ENCODE results near the gene SDHAF2. TPM values are rescaled to one million over a fixed set of nuclear protein-coding genes. Genes with fewer than 3 reads are reported as not detected.

Gene SDHAF2
- total and polyA plus RNA-seq, 2 of the 13 experiments (the other 11 are each of a cell fraction or from before 2014, with no cell fraction given) = 44.2 to 70.4 TPM

DNA sequence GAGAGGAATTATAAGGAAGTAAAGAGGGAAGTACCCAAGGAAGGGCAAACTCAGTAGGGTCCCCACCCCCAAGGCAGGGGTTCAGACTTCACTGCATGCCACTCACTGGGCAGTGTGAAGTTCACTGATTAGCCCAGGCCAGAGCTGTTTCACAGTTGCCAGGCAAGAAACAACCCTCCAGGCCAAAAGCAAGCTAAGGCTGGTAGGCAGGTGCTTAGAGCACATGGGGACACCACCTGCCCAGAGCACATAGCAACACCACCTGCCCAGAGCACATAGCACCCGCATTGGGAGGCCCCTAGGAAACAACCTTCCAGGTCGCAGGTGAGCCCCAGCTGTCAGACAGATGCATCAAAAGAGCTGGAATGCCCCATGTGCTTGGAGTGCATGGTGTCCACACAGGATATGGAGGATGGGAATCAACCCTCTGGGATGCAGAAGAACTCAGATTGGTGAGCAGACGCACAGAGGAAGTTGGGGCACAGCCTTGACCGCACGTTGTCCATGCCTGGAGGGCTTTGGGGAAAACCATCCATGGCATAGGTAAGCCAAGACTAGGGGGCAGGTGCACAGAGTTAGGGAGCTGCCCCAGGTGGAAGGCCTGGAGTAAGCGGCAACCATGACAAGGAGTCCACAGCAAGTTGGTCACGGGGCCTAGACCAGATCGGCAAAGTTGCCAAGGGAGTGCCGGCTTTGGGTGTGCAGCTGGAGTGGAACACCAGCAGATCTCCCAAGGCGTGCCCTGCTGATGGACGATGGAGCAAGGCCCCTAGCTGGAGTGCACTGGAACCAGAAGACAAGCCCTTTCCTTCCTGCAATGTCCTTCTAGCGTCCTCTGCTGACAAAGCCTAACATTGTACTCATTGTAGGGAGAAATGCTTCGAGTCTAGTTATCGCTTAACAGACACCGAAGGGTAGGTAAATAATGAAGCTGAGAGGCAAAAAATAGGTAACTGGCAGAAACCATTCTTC, 45.4 kb upstream of the SDHAF2 start (continued):
- peak; percentile 41 for TF ChIP-seq ZNF687 (CRISPR knock-in tag; IDR thresholded peaks at IDR 0.05)
- TF ChIP-seq SALL1 (CRISPR knock-in tag; IDR thresholded peaks at IDR 0.05) = peak; percentile 22; the same call in 1 of the 2 replicates
- TF ChIP-seq SAP130 (CRISPR knock-in tag; IDR thresholded peaks at IDR 0.05; ENCODE audit: low read depth) = 0 out of 2 replicates have a peak, but pooled peaks have one; percentile 9

- Histone ChIP-seq H3K36me3 (replicated peaks in 1 of 2; ENCODE audit: control insufficient read depth in 1 of 2, insufficient read depth in 2 of 2, low read length in 2 of 2) (peaks cover 0 to 4% of the 10 kb centered on the region in 2 experiments; a peak in 4 of 5 replicates), H3K4me1 (ENCODE audit: insufficient read depth, low read length) (peaks cover 25% of the 10 kb centered on the region), H2AFZ (ENCODE audit: low read length) (no peak overlapping the region), H3K79me2 (ENCODE audit: insufficient read depth, low read length) (no peaks in the 10 kb centered on the region), H3K4me3 (replicated peaks in 1 of 3; ENCODE audit: insufficient read depth in 1 of 3, low read depth in 2 of 3, low read length in 3 of 3) (no peak overlapping the region), H3K27ac (ENCODE audit: extremely low read length, insufficient read depth, low read length) (no peak overlapping the region), H3K9me3 (ENCODE audit: low read length) (peaks cover 4% of the 10 kb centered on the region), H3K4me2 (ENCODE audit: low read depth, low read length) (no peak overlapping the region), H3K9ac (ENCODE audit: insufficient read depth, low read depth, low read length) (no peak overlapping the region), H3K27me3 (ENCODE audit: control insufficient read depth in 1 of 2, insufficient read depth in 2 of 2, low read length in 2 of 2) (no peaks in the 10 kb centered on the region), H4K20me1 (ENCODE audit: insufficient read depth, low read length) (no peaks in the 10 kb centered on the region)
- ChIA-PET CTCF (ENCODE audit: low intra/inter-chr PET ratio, low total read pairs) (no interaction called here), POLR2A (interaction anchor here (0.8 to 3.0 kb wide), 3 partner anchors 28 to 91 kb away, joined by 3 to 16 read pairs (median 5); partner anchors contain the start of genes CYB561A3 and TMEM138)
- BruUV-seq (replicated peaks) = no TSS peak
- intact Hi-C loops (cut with micrococcal nuclease; ENCODE audit: unreplicated experiment) (no loop called here), in situ Hi-C loops (cut with HindIII; ENCODE audit: extremely low pct_ligation_motif_present, low pct_unique_long_range_greater_than_20kb) (no loop called here)
- ATAC-seq = no peak
- 70% methylated on average over 1 of the region's 1 CpG for whole genome bisulfite sequencing (ENCODE audit: low lambda C conversion rate)
- no peak for DNase-seq (ENCODE audit: low spot score)
- TF ChIP-seq ZMYM3 (CRISPR knock-in tag; IDR thresholded peaks at IDR 0.05) (no peak), SMAD3 (CRISPR knock-in tag; IDR thresholded peaks at IDR 0.05) (no peak), MAF1 (CRISPR knock-in tag; IDR thresholded peaks at IDR 0.05; ENCODE audit: borderline replicate concordance) (no peak), MZF1 (CRISPR knock-in tag; IDR thresholded peaks at IDR 0.05; ENCODE audit: borderline replicate concordance) (no peak), RBFOX2 (IDR thresholded peaks at IDR 0.05; ENCODE audit: low read depth, low read length) (no peak), TARDBP (CRISPR knock-in tag; IDR thresholded peaks at IDR 0.05) (no peak), JUNB (CRISPR knock-in tag; IDR thresholded peaks at IDR 0.05; ENCODE audit: borderline replicate concordance) (no peak), ZKSCAN8 (CRISPR knock-in tag; IDR thresholded peaks at IDR 0.05; ENCODE audit: borderline replicate concordance) (no peak), ATM (IDR thresholded peaks at IDR 0.05; ENCODE audit: borderline replicate concordance) (no peak), ZNF570 (CRISPR knock-in tag; IDR thresholded peaks at IDR 0.05; ENCODE audit: borderline replicate concordance) (no peak)
- TF ChIP-seq, protein P1, sequence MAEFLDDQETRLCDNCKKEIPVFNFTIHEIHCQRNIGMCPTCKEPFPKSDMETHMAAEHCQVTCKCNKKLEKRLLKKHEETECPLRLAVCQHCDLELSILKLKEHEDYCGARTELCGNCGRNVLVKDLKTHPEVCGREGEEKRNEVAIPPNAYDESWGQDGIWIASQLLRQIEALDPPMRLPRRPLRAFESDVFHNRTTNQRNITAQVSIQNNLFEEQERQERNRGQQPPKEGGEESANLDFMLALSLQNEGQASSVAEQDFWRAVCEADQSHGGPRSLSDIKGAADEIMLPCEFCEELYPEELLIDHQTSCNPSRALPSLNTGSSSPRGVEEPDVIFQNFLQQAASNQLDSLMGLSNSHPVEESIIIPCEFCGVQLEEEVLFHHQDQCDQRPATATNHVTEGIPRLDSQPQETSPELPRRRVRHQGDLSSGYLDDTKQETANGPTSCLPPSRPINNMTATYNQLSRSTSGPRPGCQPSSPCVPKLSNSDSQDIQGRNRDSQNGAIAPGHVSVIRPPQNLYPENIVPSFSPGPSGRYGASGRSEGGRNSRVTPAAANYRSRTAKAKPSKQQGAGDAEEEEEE (CRISPR knock-in tag; IDR thresholded peaks at IDR 0.05; ENCODE audit: borderline replicate concordance) = no peak
- TF ChIP-seq, protein P2, sequence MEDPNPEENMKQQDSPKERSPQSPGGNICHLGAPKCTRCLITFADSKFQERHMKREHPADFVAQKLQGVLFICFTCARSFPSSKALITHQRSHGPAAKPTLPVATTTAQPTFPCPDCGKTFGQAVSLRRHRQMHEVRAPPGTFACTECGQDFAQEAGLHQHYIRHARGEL (CRISPR knock-in tag; IDR thresholded peaks at IDR 0.05) = no peak
- no peak for FAIRE-seq
Observed at GRCh38 chr11:61390161-61390560, 39.8 kb upstream of the SDHAF2 start.
